Breast epithelium (tissue), 4 donors: ENCODE measurements around the gene TRNT1. TPM values are rescaled to one million over a fixed set of nuclear protein-coding genes. Genes with fewer than 3 reads are reported as not detected.

Experiments used
- DNase-seq, 2 donors: peaks; one replicate each; pipeline ENCODE4 v3.0.0-alpha.2; 2019; ENCODE audit warnings: low spot score in 2 of 2
- H3K27ac ChIP-seq, 2 donors: fragments of 200-600 bp; sonication (generic) in 1 of 2; one replicate each; pipeline ENCODE4 v1.5.1; 2016 to 2019; ENCODE audit warnings: mild to moderate bottlenecking in 1 of 2
- H3K27me3 ChIP-seq, 2 donors: fragments of 200-600 bp; sonication (generic) in 1 of 2; one replicate each; pipeline versions ENCODE4 v1.5.1 to v1.6.0; 2017 to 2019; ENCODE audit warnings: control low read depth in 1 of 2, mild to moderate bottlenecking in 1 of 2
- H3K36me3 ChIP-seq: fragments of 200-600 bp; one replicate; pipeline ENCODE4 v1.5.1; 2019
- H3K4me1 ChIP-seq, 2 donors: fragments of 200-600 bp; sonication (generic); one replicate each; pipeline ENCODE4 v1.5.1; 2016 to 2019; ENCODE audit warnings: control low read depth in 1 of 2
- H3K4me3 ChIP-seq, 3 donors: fragments of 200-600 bp; sonication (generic); 1 replicate in 2 of 3; 2 replicates in 1 of 3; pipeline ENCODE4 v1.5.1; 2016 to 2019; ENCODE audit warnings: mild to moderate bottlenecking in 3 of 3, moderate library complexity in 2 of 3
- H3K9me3 ChIP-seq, 2 donors: fragments of 200-600 bp; sonication (generic) in 1 of 2; one replicate each; pipeline ENCODE4 v1.5.1; 2016 to 2019; ENCODE audit warnings: control low read depth in 1 of 2
- CTCF ChIP-seq, 3 donors: fragments of 450-650 bp; IDR thresholded peaks; one replicate each; pipeline ENCODE4 v1.5.1; 2016 to 2017; ENCODE audit warnings: antibody characterized with exemption in 3 of 3, mild to moderate bottlenecking in 3 of 3, moderate library complexity in 3 of 3
- POLR2A ChIP-seq: fragments of 450-650 bp; IDR thresholded peaks from one replicate; pipeline ENCODE4 v1.6.1; 2016; ENCODE audit warnings: antibody characterized with exemption, mild to moderate bottlenecking, moderate library complexity
- POLR2AphosphoS5 ChIP-seq, 3 donors: sonication (generic); formaldehyde crosslinking; IDR thresholded peaks; one replicate each; pipeline ENCODE4 v1.6.1; 2017; ENCODE audit warnings: antibody characterized with exemption in 3 of 3
- intact Hi-C: fragments of 100-400 bp; cut with DNase I; formaldehyde crosslinking; loops from one replicate; pipeline ENCODE4 v1.15.1; 2023; ENCODE audit warnings: low total_unique reads
- total RNA-seq, 3 donors: library from RNA; depleted of rRNA; stranded (reverse); fragments of >200 nt; gene quantifications; one replicate each; pipeline ENCODE4 v1.1.0, GENCODE V29; 2016

TRNT1 gene
- total RNA-seq, 3 donors from 2014 or later, result 16.0 to 24.0 (median 19.0) TPM

- DNase-seq, result no peak
- TF ChIP-seq POLR2A (no peak), POLR2AphosphoS5 (IDR thresholded peaks at IDR 0.05) (no peak), CTCF (IDR thresholded peaks at IDR 0.05) (no peak)
- no peaks in the 10 kb centered on the region for H3K4me1 ChIP-seq
- no peaks in the 10 kb centered on the region for H3K27me3 ChIP-seq
- no peak overlapping the region for H3K4me3 ChIP-seq
- no peaks in the 10 kb centered on the region for H3K36me3 ChIP-seq
- H3K9me3 ChIP-seq, result no peaks in the 10 kb centered on the region
- no peak overlapping the region for H3K27ac ChIP-seq
- intact Hi-C loops, result no loop called here
Measured at GRCh38 chr3:3097958-3098357, 28.8 kb upstream of the TRNT1 start.

- Histone ChIP-seq H3K4me3 (no peak overlapping the region), H3K9me3 (no peaks in the 10 kb centered on the region), H3K36me3 (no peaks in the 10 kb centered on the region), H3K27me3 (no peaks in the 10 kb centered on the region), H3K4me1 (no peaks in the 10 kb centered on the region), H3K27ac (no peak overlapping the region)
- no peak for DNase-seq
- TF ChIP-seq POLR2AphosphoS5 (IDR thresholded peaks at IDR 0.05), result no peak
- TF ChIP-seq POLR2A, result no peak
- TF ChIP-seq CTCF (IDR thresholded peaks at IDR 0.05), result no peak
- intact Hi-C loops, result no loop called here
Measured at GRCh38 chr3:3101660-3102458, 24.9 kb upstream of the TRNT1 start.

- TF ChIP-seq POLR2AphosphoS5 (IDR thresholded peaks at IDR 0.05) (no peak), CTCF (IDR thresholded peaks at IDR 0.05) (no peak), POLR2A (no peak)
- no peak for DNase-seq
- Histone ChIP-seq H3K27me3 (no peaks in the 10 kb centered on the region), H3K9me3 (no peaks in the 10 kb centered on the region), H3K36me3 (no peaks in the 10 kb centered on the region), H3K4me3 (no peak overlapping the region), H3K4me1 (no peaks in the 10 kb centered on the region), H3K27ac (no peak overlapping the region)
- intact Hi-C loops, result no loop called here
Measured at GRCh38 chr3:3102751-3103150, 24.0 kb upstream of the TRNT1 start.

GRCh38 chr3:3105246-3105645 is 21.5 kb upstream of the TRNT1 start:
- no peaks in the 10 kb centered on the region for H3K4me1 ChIP-seq
- H3K27me3 ChIP-seq, result no peaks in the 10 kb centered on the region
- no peak for TF ChIP-seq POLR2A
- TF ChIP-seq POLR2AphosphoS5 (IDR thresholded peaks at IDR 0.05), result no peak
- no peak for TF ChIP-seq CTCF (IDR thresholded peaks at IDR 0.05)
- no peaks in the 10 kb centered on the region for H3K36me3 ChIP-seq
- no peak overlapping the region for H3K4me3 ChIP-seq
- no peak overlapping the region for H3K27ac ChIP-seq
- intact Hi-C loops, result no loop called here
- no peaks in the 10 kb centered on the region for H3K9me3 ChIP-seq
- no peak for DNase-seq

- no peak overlapping the region for H3K27ac ChIP-seq
- TF ChIP-seq POLR2AphosphoS5 (IDR thresholded peaks at IDR 0.05) (no peak), CTCF (IDR thresholded peaks at IDR 0.05) (no peak), POLR2A (no peak)
- intact Hi-C loops, result no loop called here
- no peaks in the 10 kb centered on the region for H3K36me3 ChIP-seq
- no peak overlapping the region for H3K4me3 ChIP-seq
- no peaks in the 10 kb centered on the region for H3K4me1 ChIP-seq
- no peak for DNase-seq
- no peaks in the 10 kb centered on the region for H3K9me3 ChIP-seq
- no peaks in the 10 kb centered on the region for H3K27me3 ChIP-seq
Measured at GRCh38 chr3:3105815-3106214, 20.9 kb upstream of the TRNT1 start.
